ENCODE measurements around the gene ZBBX.

Gene ZBBX

DNA sequence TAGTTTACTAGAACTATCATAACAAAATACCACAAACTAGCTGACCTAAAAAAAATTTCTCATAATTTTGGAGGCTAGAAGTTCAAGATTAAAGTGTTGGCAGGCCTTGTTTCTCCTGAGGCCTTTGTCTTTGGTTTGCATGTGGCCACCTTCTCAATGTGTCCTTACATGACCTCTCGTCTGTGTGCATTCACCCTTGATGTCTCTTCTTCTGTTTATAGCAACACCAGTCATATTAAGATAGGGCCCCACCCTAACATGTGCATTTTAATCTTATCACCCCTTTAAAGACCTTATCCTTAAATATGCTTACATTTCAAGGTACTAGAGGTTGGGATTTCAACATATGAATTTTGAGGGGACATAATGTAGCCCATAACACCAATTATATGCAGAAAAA is 177.0 kb downstream of the ZBBX start:
- no peak for TF ChIP-seq EZH2phosphoT487 (IDR thresholded peaks at IDR 0.05; ENCODE audit: borderline replicate concordance)
- TF ChIP-seq, protein P1, sequence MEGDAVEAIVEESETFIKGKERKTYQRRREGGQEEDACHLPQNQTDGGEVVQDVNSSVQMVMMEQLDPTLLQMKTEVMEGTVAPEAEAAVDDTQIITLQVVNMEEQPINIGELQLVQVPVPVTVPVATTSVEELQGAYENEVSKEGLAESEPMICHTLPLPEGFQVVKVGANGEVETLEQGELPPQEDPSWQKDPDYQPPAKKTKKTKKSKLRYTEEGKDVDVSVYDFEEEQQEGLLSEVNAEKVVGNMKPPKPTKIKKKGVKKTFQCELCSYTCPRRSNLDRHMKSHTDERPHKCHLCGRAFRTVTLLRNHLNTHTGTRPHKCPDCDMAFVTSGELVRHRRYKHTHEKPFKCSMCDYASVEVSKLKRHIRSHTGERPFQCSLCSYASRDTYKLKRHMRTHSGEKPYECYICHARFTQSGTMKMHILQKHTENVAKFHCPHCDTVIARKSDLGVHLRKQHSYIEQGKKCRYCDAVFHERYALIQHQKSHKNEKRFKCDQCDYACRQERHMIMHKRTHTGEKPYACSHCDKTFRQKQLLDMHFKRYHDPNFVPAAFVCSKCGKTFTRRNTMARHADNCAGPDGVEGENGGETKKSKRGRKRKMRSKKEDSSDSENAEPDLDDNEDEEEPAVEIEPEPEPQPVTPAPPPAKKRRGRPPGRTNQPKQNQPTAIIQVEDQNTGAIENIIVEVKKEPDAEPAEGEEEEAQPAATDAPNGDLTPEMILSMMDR (conservative IDR thresholded peaks at IDR 0.05; ENCODE audit: low read length), result no peak
- H3F3A ChIP-seq (ENCODE audit: low read depth), result no peaks in the 10 kb centered on the region
- H3K9ac ChIP-seq (ENCODE audit: low read depth, low read length, poor library complexity, severe bottlenecking), result no peak overlapping the region
- no peak overlapping the region for H3K4me2 ChIP-seq (ENCODE audit: low read depth, low read length, poor library complexity, severe bottlenecking)
- no peaks in the 10 kb centered on the region for H3K9me3 ChIP-seq (ENCODE audit: insufficient read depth, low read depth, low read length)
- no peaks in the 10 kb centered on the region for H3K4me1 ChIP-seq (ENCODE audit: insufficient read depth, low read length, poor library complexity, severe bottlenecking)
- no peaks in the 10 kb centered on the region for H4K20me1 ChIP-seq (ENCODE audit: insufficient read depth, low read length, poor library complexity, severe bottlenecking)
- no peaks in the 10 kb centered on the region for H3K79me2 ChIP-seq (ENCODE audit: insufficient read depth, low read length)
- H3K9me2 ChIP-seq (replicated peaks; ENCODE audit: low read depth, low read length), result no peaks in the 10 kb centered on the region
- no peaks in the 10 kb centered on the region for H3K36me3 ChIP-seq (ENCODE audit: insufficient read depth, low read length)
- H3K27me3 ChIP-seq (ENCODE audit: insufficient read depth, low read length, poor library complexity, severe bottlenecking), result no peaks in the 10 kb centered on the region
- no peak overlapping the region for H2AFZ ChIP-seq (ENCODE audit: low read length)
- H3K4me3 ChIP-seq (ENCODE audit: low read length, poor library complexity, severe bottlenecking), result no peak overlapping the region

DNA sequence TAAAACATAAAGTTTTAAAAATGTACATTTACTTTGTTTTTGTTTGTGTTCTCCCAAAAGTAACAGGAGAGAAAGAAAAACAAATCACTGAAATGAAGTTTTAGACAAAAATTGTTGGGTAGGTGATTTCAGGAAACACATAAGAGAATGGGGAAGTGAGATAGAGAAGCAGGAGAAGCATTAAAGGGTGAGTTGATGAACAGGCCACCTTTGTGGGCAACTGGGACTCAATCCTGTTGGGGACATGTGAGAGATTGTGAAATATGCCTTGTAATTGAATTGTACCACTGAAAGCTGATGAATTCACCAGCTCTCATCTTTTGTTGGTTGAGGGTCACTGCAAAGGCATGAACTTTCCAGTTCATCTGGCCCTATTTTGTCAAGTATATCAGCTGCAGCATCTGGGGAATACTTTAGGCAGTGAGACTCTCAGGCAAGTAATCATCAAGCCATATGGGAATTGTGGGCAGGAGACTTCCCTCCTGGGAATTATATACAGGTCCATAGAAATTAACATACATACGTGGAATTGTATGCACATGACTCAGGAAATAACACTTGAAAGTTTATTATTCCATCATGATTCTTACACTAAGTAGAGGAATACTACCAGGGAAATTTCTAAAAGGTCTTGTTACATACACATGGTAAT is 181.0 kb downstream of the ZBBX start:
- H3K4me2 ChIP-seq (ENCODE audit: low read depth, low read length, poor library complexity, severe bottlenecking), result no peak overlapping the region
- H3K27me3 ChIP-seq (ENCODE audit: insufficient read depth, low read length, poor library complexity, severe bottlenecking), result no peaks in the 10 kb centered on the region
- no peaks in the 10 kb centered on the region for H3F3A ChIP-seq (ENCODE audit: low read depth)
- no peak overlapping the region for H2AFZ ChIP-seq (ENCODE audit: low read length)
- no peaks in the 10 kb centered on the region for H4K20me1 ChIP-seq (ENCODE audit: insufficient read depth, low read length, poor library complexity, severe bottlenecking)
- no peaks in the 10 kb centered on the region for H3K79me2 ChIP-seq (ENCODE audit: insufficient read depth, low read length)
- H3K9me3 ChIP-seq (ENCODE audit: insufficient read depth, low read depth, low read length), result no peaks in the 10 kb centered on the region
- H3K9me2 ChIP-seq (replicated peaks; ENCODE audit: low read depth, low read length), result no peaks in the 10 kb centered on the region
- TF ChIP-seq, protein P1 (conservative IDR thresholded peaks at IDR 0.05; ENCODE audit: low read length), result no peak
- TF ChIP-seq EZH2phosphoT487 (IDR thresholded peaks at IDR 0.05; ENCODE audit: borderline replicate concordance), result no peak
- no peak overlapping the region for H3K9ac ChIP-seq (ENCODE audit: low read depth, low read length, poor library complexity, severe bottlenecking)
- H3K4me1 ChIP-seq (ENCODE audit: insufficient read depth, low read length, poor library complexity, severe bottlenecking), result no peaks in the 10 kb centered on the region
- no peaks in the 10 kb centered on the region for H3K36me3 ChIP-seq (ENCODE audit: insufficient read depth, low read length)
- no peak overlapping the region for H3K4me3 ChIP-seq (ENCODE audit: low read length, poor library complexity, severe bottlenecking)
